ENCODE results near the gene INHA.

Gene INHA

DNA sequence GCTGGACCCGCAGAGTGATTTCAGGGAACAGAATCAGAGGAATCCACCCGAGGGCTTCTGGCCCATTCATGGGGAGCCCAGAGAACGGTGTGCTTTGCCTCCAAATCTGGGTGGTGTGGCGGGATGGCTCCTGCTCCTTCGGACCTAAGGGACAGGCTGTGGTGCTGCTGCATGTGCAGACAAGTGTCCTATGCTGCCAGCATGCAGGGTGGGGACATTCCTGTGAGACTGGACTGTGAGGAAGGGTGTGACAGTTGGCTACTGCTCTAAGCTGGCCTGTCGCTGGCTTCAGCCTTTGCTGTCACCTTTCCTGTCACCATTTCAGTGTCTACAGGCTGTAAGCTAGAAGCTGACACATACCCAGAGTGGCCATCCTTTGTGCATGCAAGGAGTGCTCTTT lies 52.5 kb downstream of the INHA start:
- H3K4me3 ChIP-seq (ENCODE audit: control insufficient read depth, low read depth, low read length) = no peak overlapping the region
- DNase-seq (ENCODE audit: low read depth) = no peak
- TF ChIP-seq, protein P1, sequence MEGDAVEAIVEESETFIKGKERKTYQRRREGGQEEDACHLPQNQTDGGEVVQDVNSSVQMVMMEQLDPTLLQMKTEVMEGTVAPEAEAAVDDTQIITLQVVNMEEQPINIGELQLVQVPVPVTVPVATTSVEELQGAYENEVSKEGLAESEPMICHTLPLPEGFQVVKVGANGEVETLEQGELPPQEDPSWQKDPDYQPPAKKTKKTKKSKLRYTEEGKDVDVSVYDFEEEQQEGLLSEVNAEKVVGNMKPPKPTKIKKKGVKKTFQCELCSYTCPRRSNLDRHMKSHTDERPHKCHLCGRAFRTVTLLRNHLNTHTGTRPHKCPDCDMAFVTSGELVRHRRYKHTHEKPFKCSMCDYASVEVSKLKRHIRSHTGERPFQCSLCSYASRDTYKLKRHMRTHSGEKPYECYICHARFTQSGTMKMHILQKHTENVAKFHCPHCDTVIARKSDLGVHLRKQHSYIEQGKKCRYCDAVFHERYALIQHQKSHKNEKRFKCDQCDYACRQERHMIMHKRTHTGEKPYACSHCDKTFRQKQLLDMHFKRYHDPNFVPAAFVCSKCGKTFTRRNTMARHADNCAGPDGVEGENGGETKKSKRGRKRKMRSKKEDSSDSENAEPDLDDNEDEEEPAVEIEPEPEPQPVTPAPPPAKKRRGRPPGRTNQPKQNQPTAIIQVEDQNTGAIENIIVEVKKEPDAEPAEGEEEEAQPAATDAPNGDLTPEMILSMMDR (IDR thresholded peaks at IDR 0.05; ENCODE audit: control insufficient read depth, insufficient read depth, low read depth, low read length, missing control alignments) = no peak

DNA sequence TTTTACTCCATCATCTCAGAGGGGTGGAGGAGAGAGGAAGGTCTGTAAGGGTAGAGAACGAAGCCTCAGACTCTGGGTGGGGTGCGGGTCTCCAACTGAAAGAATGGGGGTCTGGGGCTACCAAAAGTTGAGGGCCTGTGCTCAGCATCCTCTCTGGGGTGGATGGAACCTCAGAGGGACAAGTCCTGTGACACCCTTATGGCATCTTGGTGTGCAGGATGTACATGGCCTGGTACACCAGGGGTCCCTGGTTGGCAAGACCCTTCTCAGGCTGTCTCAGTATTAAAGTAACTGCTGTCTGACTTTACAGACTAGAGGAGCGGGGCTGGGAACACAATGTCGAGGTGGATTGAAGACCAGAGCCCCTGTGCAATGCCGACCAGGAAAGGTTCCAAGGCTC lies 53.1 kb downstream of the INHA start:
- no peak for DNase-seq (ENCODE audit: low read depth)
- TF ChIP-seq, protein P1 (IDR thresholded peaks at IDR 0.05; ENCODE audit: control insufficient read depth, insufficient read depth, low read depth, low read length, missing control alignments) = no peak
- no peak overlapping the region for H3K4me3 ChIP-seq (ENCODE audit: control insufficient read depth, low read depth, low read length)
